Right kidney (tissue), 9 donors: Measurements from ENCODE around the gene ZNF765.
"Not testable (repeated sequence)": the region's sequence is repeated elsewhere in the genome, so short reads cannot be mapped to it uniquely, and the experiment has no call there.

Experiments
- DNase-seq: peaks from one replicate; pipeline ENCODE4 v3.0.0-alpha.2; 2016
- long read RNA-seq, 8 donors: transcript quantifications; one replicate each; lab custom pipeline, GENCODE V29; 2026

ZNF765 gene
- long read RNA-seq, donor 1, full-length matches to known transcripts, result 1 of 1 reads
- long read RNA-seq, donor 1, partial matches to known transcripts, result 0 of 1 reads
- long read RNA-seq, donor 1, other reads (novel, unspliced or antisense), result 0 of 1 reads
- long read RNA-seq, donor 2, partial matches to known transcripts, result 0 of 1 reads
- long read RNA-seq, donor 2, other reads (novel, unspliced or antisense), result 0 of 1 reads
- long read RNA-seq, donor 3, partial matches to known transcripts, result 0 of 1 reads
- long read RNA-seq, donor 3, other reads (novel, unspliced or antisense), result 0 of 1 reads
- long read RNA-seq, donor 4, full-length matches to known transcripts, result 2 of 2 reads
- long read RNA-seq, donor 4, partial matches to known transcripts, result 0 of 2 reads
- long read RNA-seq, donor 4, other reads (novel, unspliced or antisense), result 0 of 2 reads
- long read RNA-seq, donor 5, full-length matches to known transcripts, result 3 of 3 reads
- long read RNA-seq, donor 5, partial matches to known transcripts, result 0 of 3 reads
- long read RNA-seq, donor 5, other reads (novel, unspliced or antisense), result 0 of 3 reads
- long read RNA-seq, donor 6, result 0 reads
- long read RNA-seq, donor 7, full-length matches to known transcripts, result 2 of 2 reads
- long read RNA-seq, donor 7, partial matches to known transcripts, result 0 of 2 reads
- long read RNA-seq, donor 7, other reads (novel, unspliced or antisense), result 0 of 2 reads
- long read RNA-seq, donor 8, full-length matches to known transcripts, result 3 of 3 reads
- long read RNA-seq, donor 8, partial matches to known transcripts, result 0 of 3 reads
- long read RNA-seq, donor 8, other reads (novel, unspliced or antisense), result 0 of 3 reads

- DNase-seq, result peak; percentile 83
These were observed at the start of gene ZNF765 for GRCh38 chr19:53394974-53395839. ZNF765 (plus strand) TSS chr19:53395149; CDS start chr19:53398016, 2,867 bp downstream.

GRCh38 chr19:53355739-53356138 lies 39.2 kb upstream of the ZNF765 start:
- no peak for DNase-seq

GRCh38 chr19:53357821-53358581 lies 36.9 kb upstream of the ZNF765 start:
- no peak for DNase-seq

GRCh38 chr19:53360056-53360455 lies 34.9 kb upstream of the ZNF765 start:
- not testable (repeated sequence) for DNase-seq

- DNase-seq, result peak; percentile 75
These were observed 29.6 kb upstream of the ZNF765 start, which contains the start of gene ZNF525 for GRCh38 chr19:53365134-53365898. ZNF525 (plus strand) TSS chr19:53365705; CDS start chr19:53372282, 6,577 bp downstream.

- no peak for DNase-seq
These were observed 29.0 kb upstream of the ZNF765 start for GRCh38 chr19:53365899-53366493.

- no peak for DNase-seq
These were observed 22.8 kb upstream of the ZNF765 start for GRCh38 chr19:53372196-53372595.

GRCh38 chr19:53374288-53374687 lies 20.7 kb upstream of the ZNF765 start:
- DNase-seq, result no peak

- DNase-seq, result no peak
These were observed 20.2 kb upstream of the ZNF765 start for GRCh38 chr19:53374743-53375142.

- DNase-seq, result no peak
These were observed 13.6 kb upstream of the ZNF765 start for GRCh38 chr19:53381376-53381775.

- DNase-seq, result no peak
These were observed 6.8 kb upstream of the ZNF765 start for GRCh38 chr19:53388168-53388567.

GRCh38 chr19:53388904-53389303 lies 6.0 kb upstream of the ZNF765 start:
- no peak for DNase-seq

GRCh38 chr19:53389571-53389970 lies 5.4 kb upstream of the ZNF765 start:
- peak; percentile 25 for DNase-seq

GRCh38 chr19:53389978-53390377 lies 5.0 kb upstream of the ZNF765 start:
- no peak for DNase-seq

- DNase-seq, result peak; percentile 87
These were observed 401 bp upstream of the ZNF765 start for GRCh38 chr19:53394522-53394973.

- not testable (repeated sequence) for DNase-seq
These were observed 1.0 kb downstream of the ZNF765 start for GRCh38 chr19:53395840-53396524.

- no peak for DNase-seq
These were observed 1.5 kb downstream of the ZNF765 start for GRCh38 chr19:53396525-53396868.

- not testable (repeated sequence) for DNase-seq
These were observed 3.0 kb downstream of the ZNF765 start for GRCh38 chr19:53397918-53398317.

GRCh38 chr19:53409505-53410204 lies 14.7 kb downstream of the ZNF765 start:
- no peak for DNase-seq
